HUDEP-2 (cell line): ENCODE measurements around the gene TANGO6.
"Not testable (repeated sequence)": the region's sequence is repeated elsewhere in the genome, so short reads cannot be mapped to it uniquely, and the experiment has no call there.

Experiments
- DNase-seq, 76 experiments: peaks; one replicate each; lab custom pipeline; 2025; ENCODE audit not compliant: unreplicated experiment in 76 of 76; lab: John Stamatoyannopoulos, UW

Gene TANGO6

GRCh38 chr16:68954911-68955635 is 111.7 kb downstream of the TANGO6 start:
- DNase-seq = no peak

DNA sequence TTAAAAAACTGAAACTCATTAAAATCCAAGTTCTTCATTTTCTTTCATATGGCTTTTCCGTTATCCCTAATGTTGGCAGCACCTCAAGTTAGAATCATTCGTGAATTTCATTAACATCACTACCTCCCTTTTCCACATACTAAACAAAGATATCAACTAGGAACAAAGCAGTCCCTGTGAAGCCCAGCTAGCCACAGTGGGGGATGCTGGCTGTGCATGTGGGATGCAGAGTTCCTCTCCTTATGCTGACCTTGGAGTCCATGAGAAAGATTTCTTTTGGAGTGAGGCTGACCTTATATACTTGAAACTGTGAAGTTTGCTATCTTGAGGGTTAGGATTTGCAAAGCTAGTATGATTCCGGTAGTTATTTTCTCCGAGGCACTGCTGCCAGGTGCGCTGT is 117.6 kb downstream of the TANGO6 start:
- DNase-seq = no peak

- DNase-seq = no peak
These were observed 118.6 kb downstream of the TANGO6 start for GRCh38 chr16:68961778-68962402.

- DNase-seq = no peak
These were observed 126.0 kb downstream of the TANGO6 start for GRCh38 chr16:68969338-68969737.

DNA sequence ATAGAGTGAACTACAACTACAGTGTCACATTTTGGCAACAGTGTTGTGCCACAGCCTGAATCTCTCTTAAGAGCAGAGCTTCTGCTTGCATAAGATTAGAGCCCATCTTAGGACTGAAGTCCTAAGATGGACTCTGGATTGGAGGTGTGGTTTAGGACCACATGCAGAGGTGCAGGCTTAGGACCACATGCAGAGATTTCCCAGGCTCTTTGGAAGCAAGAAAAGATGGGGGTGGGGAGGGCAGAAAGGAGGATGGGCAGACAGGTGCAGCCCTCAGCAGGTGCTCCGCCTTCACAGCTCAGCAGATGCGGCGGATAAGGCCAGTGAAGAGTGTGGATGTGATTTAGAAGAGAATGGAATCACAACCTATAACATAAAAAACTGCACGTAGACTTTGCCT is 128.7 kb downstream of the TANGO6 start:
- no peak for DNase-seq

GRCh38 chr16:68972720-68973119 is 129.4 kb downstream of the TANGO6 start:
- DNase-seq = peak in 1 of 76 experiments; percentile 2

DNA sequence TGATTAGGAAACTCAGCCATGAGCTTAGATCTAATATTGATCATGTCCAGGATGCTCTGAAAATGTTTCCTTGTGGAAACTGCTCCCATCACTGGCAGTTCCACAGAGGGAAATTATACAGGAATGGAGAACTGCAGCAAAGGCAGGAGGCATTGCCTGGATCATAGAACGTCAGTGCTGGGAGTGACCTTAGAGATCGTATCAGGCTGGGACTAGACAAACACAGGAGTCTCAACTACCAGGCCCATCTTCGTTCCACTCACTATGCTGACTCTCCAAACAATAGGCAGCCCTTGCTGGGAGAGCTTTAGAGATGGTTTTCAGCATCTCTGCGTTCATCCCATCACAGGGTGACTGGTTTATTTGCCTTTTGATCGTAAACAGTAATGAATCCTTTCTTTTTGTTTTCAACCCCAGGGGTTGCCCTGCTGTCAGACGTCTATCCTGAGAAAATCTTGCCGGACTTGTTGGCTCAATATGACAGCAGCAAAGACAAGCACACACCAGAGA is 130.3 kb downstream of the TANGO6 start:
- DNase-seq = no peak

GRCh38 chr16:68978303-68978954 is 135.1 kb downstream of the TANGO6 start:
- no peak for DNase-seq

GRCh38 chr16:68980695-68981315 is 137.5 kb downstream of the TANGO6 start:
- no peak for DNase-seq

DNA sequence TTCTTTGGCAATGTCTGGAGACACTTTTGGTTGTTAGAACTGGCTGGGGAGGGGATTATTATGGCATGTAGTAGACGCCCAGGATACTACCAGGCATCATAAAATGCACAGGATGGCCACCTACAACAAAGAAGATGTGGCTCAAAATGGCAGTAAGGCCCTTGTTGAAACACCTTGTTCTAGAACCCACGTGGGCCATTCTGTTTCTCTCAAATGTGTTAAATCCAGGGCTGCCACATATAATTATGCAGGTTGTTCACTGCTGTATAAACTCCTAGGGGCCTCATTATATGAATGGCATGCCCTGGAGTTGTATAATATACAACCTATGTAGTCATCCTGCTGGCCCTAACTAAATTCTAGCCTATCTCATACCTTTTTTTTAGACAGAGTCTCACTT is 138.6 kb downstream of the TANGO6 start:
- DNase-seq = no peak

DNA sequence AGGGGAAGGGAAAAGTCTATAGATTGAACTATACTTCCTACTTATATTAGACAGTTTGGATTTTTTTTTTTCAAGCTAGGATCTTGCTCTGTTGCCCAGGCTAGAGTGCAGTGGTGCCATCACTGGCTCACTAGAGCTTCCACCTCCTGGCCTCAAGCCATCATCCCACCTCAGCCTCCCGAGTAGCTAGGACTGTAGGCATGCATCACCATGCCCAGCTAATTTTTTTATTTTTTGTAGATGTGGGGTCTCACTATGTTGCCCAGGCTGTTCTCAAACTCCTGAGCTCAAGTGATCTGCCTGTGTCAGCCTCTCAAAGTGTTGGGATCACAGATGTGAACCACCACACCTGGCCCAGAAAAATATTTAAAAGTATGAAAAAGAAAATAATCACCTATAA is 141.1 kb downstream of the TANGO6 start:
- no peak for DNase-seq

DNA sequence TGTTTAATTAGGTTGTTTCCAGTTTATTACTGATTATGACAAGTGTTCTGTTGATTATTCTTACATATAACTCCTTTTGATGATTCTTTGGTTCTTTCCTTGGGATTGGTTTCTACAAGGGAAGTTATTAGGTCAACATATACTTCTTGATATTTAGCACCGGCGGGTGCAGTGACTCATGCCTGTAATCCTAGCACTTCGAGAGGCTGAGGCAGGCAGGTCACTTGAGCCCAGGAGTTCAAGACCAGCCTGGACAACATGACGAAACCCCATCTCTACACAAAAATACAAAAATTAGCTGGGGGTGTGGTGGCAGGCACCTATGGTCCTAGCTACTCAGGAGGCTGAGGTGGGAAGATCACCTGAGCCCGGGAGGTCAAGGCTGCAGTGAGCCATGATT is 141.9 kb downstream of the TANGO6 start:
- DNase-seq = no peak

GRCh38 chr16:68985855-68986254 is 142.5 kb downstream of the TANGO6 start:
- no peak for DNase-seq

DNA sequence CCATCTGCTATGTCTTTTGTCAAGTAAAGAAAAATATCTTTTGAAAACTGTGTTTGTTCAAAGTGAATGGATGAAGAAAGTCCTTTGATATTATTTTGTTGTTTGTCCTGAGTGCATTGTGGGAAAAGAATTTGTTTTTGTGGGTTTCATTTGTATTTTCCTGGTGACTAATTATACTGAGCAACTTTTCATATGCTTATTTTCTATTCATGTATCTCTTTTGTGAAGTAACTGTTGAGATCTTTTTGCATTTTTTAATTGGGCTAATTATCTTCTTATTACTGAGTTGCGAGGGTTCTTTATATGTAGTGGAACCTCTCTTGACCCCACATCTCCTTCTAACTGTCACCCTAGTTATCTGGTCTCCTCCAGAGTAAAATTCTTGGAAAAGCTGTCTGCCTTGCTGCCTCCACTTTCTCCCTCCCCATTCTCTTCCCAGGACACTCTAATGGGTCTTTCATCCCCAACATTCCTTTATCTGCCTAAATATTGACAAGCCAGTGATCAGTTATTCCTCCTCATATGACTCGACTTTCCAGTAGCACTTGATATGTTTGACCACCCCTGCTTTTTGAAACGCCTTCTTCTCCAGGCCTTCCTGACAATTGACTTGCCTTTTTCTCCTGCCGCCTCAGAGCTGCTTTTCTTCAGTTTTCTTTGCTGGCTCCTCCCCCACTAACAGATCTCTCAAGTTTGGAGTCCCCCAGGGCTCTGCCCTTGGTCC is 144.6 kb downstream of the TANGO6 start:
- no peak for DNase-seq

GRCh38 chr16:68990172-68990845 is 147.0 kb downstream of the TANGO6 start:
- DNase-seq = not testable (repeated sequence)

GRCh38 chr16:68991075-68991474 is 147.7 kb downstream of the TANGO6 start:
- no peak for DNase-seq

- DNase-seq = no peak
These were observed 149.2 kb downstream of the TANGO6 start for GRCh38 chr16:68992521-68992920.

- no peak for DNase-seq
These were observed 150.1 kb downstream of the TANGO6 start for GRCh38 chr16:68993456-68993855.

- DNase-seq = no peak
These were observed 150.6 kb downstream of the TANGO6 start for GRCh38 chr16:68993885-68994284.

DNA sequence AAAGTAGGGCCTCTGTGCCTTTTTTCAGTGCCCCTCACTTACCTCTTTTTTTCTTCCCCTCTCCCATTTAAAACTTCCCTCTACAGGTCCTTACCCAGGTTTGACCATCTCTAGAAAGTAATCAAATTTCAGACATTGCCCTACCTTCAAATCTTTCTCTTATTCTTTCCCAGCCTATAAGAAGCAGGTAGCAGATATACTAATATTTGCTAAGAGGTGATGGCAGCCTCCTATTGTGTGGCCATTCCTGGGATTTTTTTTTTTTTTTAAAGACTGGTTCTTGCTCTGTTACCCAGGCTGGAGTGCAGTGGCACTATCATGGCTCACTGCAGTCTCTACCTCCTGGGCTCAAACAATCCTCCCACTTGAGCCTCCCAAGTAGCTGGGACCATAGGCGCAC is 151.0 kb downstream of the TANGO6 start:
- no peak for DNase-seq
